Stimulated activated CD4-positive, alpha-beta T cell treated with anti-CD3 and anti-CD28 coated beads, Interleukin-15, amount 100 ng/mL, for 24 hours (primary cell): Measurements from ENCODE around the gene SORCS3.
"Not testable (repeated sequence)": the region's sequence is repeated elsewhere in the genome, so short reads cannot be mapped to it uniquely, and the experiment has no call there.

Source experiments
- DNase-seq: peaks from one replicate; pipeline ENCODE4 v3.0.0-alpha.2; 2020

Gene SORCS3

GRCh38 chr10:104703262-104703661, 62.2 kb downstream of the SORCS3 start:
- DNase-seq = not testable (repeated sequence)

- DNase-seq = no peak
These were observed 65.8 kb downstream of the SORCS3 start for GRCh38 chr10:104706886-104707285.

- no peak for DNase-seq
These were observed 66.7 kb downstream of the SORCS3 start for GRCh38 chr10:104707602-104708459.

GRCh38 chr10:104711302-104711721, 70.2 kb downstream of the SORCS3 start:
- DNase-seq = no peak

- not testable (repeated sequence) for DNase-seq
These were observed 89.5 kb downstream of the SORCS3 start for GRCh38 chr10:104730593-104730992.

GRCh38 chr10:104731192-104731591, 90.1 kb downstream of the SORCS3 start:
- no peak for DNase-seq

GRCh38 chr10:104732222-104732621, 91.1 kb downstream of the SORCS3 start:
- no peak for DNase-seq

GRCh38 chr10:104734433-104734832, 93.3 kb downstream of the SORCS3 start:
- DNase-seq = no peak

- DNase-seq = no peak
These were observed 94.1 kb downstream of the SORCS3 start for GRCh38 chr10:104735036-104735756.

- DNase-seq = no peak
These were observed 94.8 kb downstream of the SORCS3 start for GRCh38 chr10:104735757-104736391.

- DNase-seq = no peak
These were observed 100.0 kb downstream of the SORCS3 start for GRCh38 chr10:104741127-104741526.

- no peak for DNase-seq
These were observed 103.0 kb downstream of the SORCS3 start for GRCh38 chr10:104744052-104744451.

GRCh38 chr10:104750291-104750690, 109.2 kb downstream of the SORCS3 start:
- no peak for DNase-seq

GRCh38 chr10:104762793-104763192, 121.7 kb downstream of the SORCS3 start:
- DNase-seq = no peak

- no peak for DNase-seq
These were observed 125.3 kb downstream of the SORCS3 start for GRCh38 chr10:104766341-104766740.

GRCh38 chr10:104767282-104767681, 126.2 kb downstream of the SORCS3 start:
- no peak for DNase-seq

GRCh38 chr10:104767745-104768144, 126.7 kb downstream of the SORCS3 start:
- no peak for DNase-seq

GRCh38 chr10:104773105-104773504, 132.0 kb downstream of the SORCS3 start:
- DNase-seq = no peak

- DNase-seq = no peak
These were observed 133.1 kb downstream of the SORCS3 start for GRCh38 chr10:104774234-104774633.

GRCh38 chr10:104777086-104777799, 136.2 kb downstream of the SORCS3 start:
- DNase-seq = no peak

GRCh38 chr10:104778371-104778770, 137.3 kb downstream of the SORCS3 start:
- no peak for DNase-seq

- DNase-seq = no peak
These were observed 138.6 kb downstream of the SORCS3 start for GRCh38 chr10:104779701-104780100.

- no peak for DNase-seq
These were observed 139.1 kb downstream of the SORCS3 start for GRCh38 chr10:104780165-104780564.
